Esophagus squamous epithelium (tissue), 5 donors: Measurements from ENCODE around the gene IQSEC3. TPM values are rescaled to one million over a fixed set of nuclear protein-coding genes. Genes with fewer than 3 reads are reported as not detected.

ENCODE experiments used
- DNase-seq: peaks from one replicate; lab custom pipeline; 2025; lab: John Stamatoyannopoulos, UW
- H3K27ac ChIP-seq, 4 donors: fragments of 200-600 bp; sonication (generic); one replicate each; pipeline ENCODE4 v1.5.1; 2016 to 2019; ENCODE audit warnings: mild to moderate bottlenecking in 1 of 4
- H3K27me3 ChIP-seq, 4 donors: fragments of 200-600 bp; sonication (generic); 1 replicate in 3 of 4; 2 replicates in 1 of 4; pipeline versions ENCODE4 v1.5.1 to v1.6.0; 2017 to 2021; ENCODE audit warnings: antibody characterized with exemption in 1 of 4
- H3K36me3 ChIP-seq, 3 donors: fragments of 200-600 bp; sonication (generic); one replicate each; pipeline ENCODE4 v1.5.1; 2016 to 2019
- H3K4me1 ChIP-seq, 3 donors: fragments of 200-600 bp; sonication (generic); one replicate each; pipeline ENCODE4 v1.5.1; 2017 to 2019
- H3K4me3 ChIP-seq, 4 donors: fragments of 200-600 bp; sonication (generic); 1 replicate in 3 of 4; 2 replicates in 1 of 4; pipeline ENCODE4 v1.5.1; 2016 to 2019; ENCODE audit warnings: mild to moderate bottlenecking in 2 of 4, moderate library complexity in 1 of 4
- H3K9me3 ChIP-seq, 3 donors: fragments of 200-600 bp; sonication (generic); one replicate each; pipeline ENCODE4 v1.5.1; 2016 to 2019
- CTCF ChIP-seq, 6 experiments: fragments of 450-650 bp in 4 of 6; fragments of 200-600 bp in 2 of 6; sonication (generic) in 2 of 6; IDR thresholded peaks; one replicate each; pipeline ENCODE4 v1.5.1; 2016 to 2019; ENCODE audit warnings: antibody characterized with exemption in 6 of 6, mild to moderate bottlenecking in 4 of 6, moderate library complexity in 4 of 6
- POLR2A ChIP-seq, 4 donors: fragments of 450-650 bp; IDR thresholded peaks; one replicate each; pipeline ENCODE4 v1.6.1; 2017; ENCODE audit warnings: antibody characterized with exemption in 4 of 4, mild to moderate bottlenecking in 4 of 4, moderate library complexity in 3 of 4
- WGBS, 2 donors: methylation state at CpG; one replicate each; pipeline ENCODE4 v1.1.5; 2018; 5-methylcytosine and 5-hydroxymethylcytosine counted together
- intact Hi-C: fragments of 100-400 bp; cut with DNase I; formaldehyde crosslinking; loops from one replicate; pipeline ENCODE4 v1.15.0; 2022
- total RNA-seq, 4 donors: library from RNA; depleted of rRNA; stranded (reverse); fragments of >200 nt; gene quantifications; one replicate each; pipeline ENCODE4 v1.1.0, GENCODE V29; 2016
- donor health status: DM: yes; HTN: yes; CAD: no.

IQSEC3 gene
- total RNA-seq, 4 donors from 2014 or later = 0.04 to 0.95 (median 0.08) TPM; not detected in 1

- no peaks in the 10 kb centered on the region for H3K4me1 ChIP-seq
- no peak overlapping the region for H3K27ac ChIP-seq
- H3K4me3 ChIP-seq = no peak overlapping the region
- TF ChIP-seq POLR2A (IDR thresholded peaks at IDR 0.05) (no peak), CTCF (IDR thresholded peaks at IDR 0.05) (no peak)
- intact Hi-C loops = no loop called here
- DNase-seq = no peak
- peaks cover 0 to 54% (median 0%) of the 10 kb centered on the region in 4 donors for H3K27me3 ChIP-seq
- no peaks in the 10 kb centered on the region for H3K9me3 ChIP-seq
- WGBS, 2 donors = 65 to 83% methylated on average over 9 to 13 of the region's 19 CpGs
- no peaks in the 10 kb centered on the region for H3K36me3 ChIP-seq
Measured at GRCh38 chr12:115960-116915, 49.7 kb downstream of the IQSEC3 start.

- intact Hi-C loops = no loop called here
- Histone ChIP-seq H3K9me3 (no peaks in the 10 kb centered on the region), H3K4me1 (no peaks in the 10 kb centered on the region), H3K27ac (no peak overlapping the region), H3K36me3 (no peaks in the 10 kb centered on the region), H3K4me3 (no peak overlapping the region), H3K27me3 (peaks cover 0 to 59% (median 0%) of the 10 kb centered on the region in 4 donors)
- WGBS, 2 donors = 57 to 83% methylated on average over 4 to 5 of the region's 7 CpGs
- no peak for TF ChIP-seq POLR2A (IDR thresholded peaks at IDR 0.05)
- TF ChIP-seq CTCF (IDR thresholded peaks at IDR 0.05) = no peak
- no peak for DNase-seq
Measured at GRCh38 chr12:117311-117710, 50.7 kb downstream of the IQSEC3 start.

DNA sequence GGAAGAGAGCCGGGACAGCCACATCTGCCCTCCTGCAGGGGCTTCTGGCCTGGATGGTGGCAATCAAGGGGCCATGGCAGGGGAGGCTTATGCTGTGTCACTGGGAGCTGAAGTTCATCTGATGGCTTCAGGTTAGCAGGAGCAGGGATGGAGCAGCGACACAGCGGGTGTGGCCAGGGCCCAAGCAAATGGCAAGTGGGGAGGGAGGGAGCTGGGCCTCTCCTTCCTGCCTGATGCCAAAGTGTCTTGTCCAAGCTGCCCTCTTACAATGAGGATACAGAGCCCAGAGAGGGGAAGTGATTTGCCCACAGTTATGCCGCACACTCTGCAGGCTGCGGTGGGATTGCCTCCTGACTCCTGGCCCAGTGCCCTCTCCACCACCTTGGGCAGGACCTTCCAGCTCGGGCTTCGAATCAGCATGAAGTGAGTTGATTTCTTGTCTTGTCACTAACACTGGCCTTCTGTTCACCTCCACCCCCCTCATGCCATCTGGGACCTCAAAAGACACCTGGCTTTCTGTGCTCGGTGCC lies 51.3 kb downstream of the IQSEC3 start:
- Histone ChIP-seq H3K36me3 (no peaks in the 10 kb centered on the region), H3K4me3 (no peak overlapping the region), H3K4me1 (no peaks in the 10 kb centered on the region), H3K27ac (no peak overlapping the region), H3K27me3 (peaks cover 0 to 63% (median 0%) of the 10 kb centered on the region in 4 donors), H3K9me3 (no peaks in the 10 kb centered on the region)
- intact Hi-C loops = no loop called here
- WGBS, 2 donors = 79 to 83% methylated on average over 7 to 8 of the region's 8 CpGs
- no peak for DNase-seq
- no peak for TF ChIP-seq CTCF (IDR thresholded peaks at IDR 0.05)
- no peak for TF ChIP-seq POLR2A (IDR thresholded peaks at IDR 0.05)

DNA sequence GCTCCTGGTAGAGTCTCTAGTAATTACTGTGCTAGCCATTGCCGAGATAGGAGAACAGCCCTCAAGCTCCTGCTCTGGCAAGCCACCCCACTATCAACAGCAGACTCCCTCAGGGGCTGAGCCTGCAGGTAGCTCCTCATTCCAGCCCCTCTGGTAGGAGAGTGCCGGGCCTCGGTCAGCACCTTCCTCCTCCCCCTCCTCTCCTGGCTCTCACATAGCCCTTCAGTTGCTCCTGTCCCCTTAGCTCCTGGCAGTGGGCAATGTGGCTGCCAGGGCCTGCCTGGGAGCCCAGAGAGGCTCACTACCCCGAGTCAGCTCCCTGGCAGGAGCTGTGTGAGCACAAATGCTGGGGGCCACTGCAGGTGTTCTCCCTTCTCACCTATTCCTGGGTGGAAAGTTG lies 52.0 kb downstream of the IQSEC3 start:
- H3K27me3 ChIP-seq = peaks cover 0 to 67% (median 0%) of the 10 kb centered on the region in 4 donors
- H3K4me3 ChIP-seq = no peak overlapping the region
- no peak for DNase-seq
- intact Hi-C loops = no loop called here
- no peaks in the 10 kb centered on the region for H3K9me3 ChIP-seq
- no peak for TF ChIP-seq POLR2A (IDR thresholded peaks at IDR 0.05)
- no peak for TF ChIP-seq CTCF (IDR thresholded peaks at IDR 0.05)
- WGBS, 2 donors = 44 to 48% methylated on average over 1 to 4 of the region's 4 CpGs
- H3K4me1 ChIP-seq = no peaks in the 10 kb centered on the region
- no peaks in the 10 kb centered on the region for H3K36me3 ChIP-seq
- no peak overlapping the region for H3K27ac ChIP-seq

GRCh38 chr12:120951-121350 lies 54.4 kb downstream of the IQSEC3 start:
- H3K27me3 ChIP-seq = peaks cover 0 to 65% (median 0%) of the 10 kb centered on the region in 4 donors
- no peaks in the 10 kb centered on the region for H3K36me3 ChIP-seq
- no peaks in the 10 kb centered on the region for H3K4me1 ChIP-seq
- H3K4me3 ChIP-seq = no peak overlapping the region
- H3K27ac ChIP-seq = no peak overlapping the region
- intact Hi-C loops = no loop called here
- 40 to 61% methylated on average over 2 to 3 of the region's 6 CpGs for WGBS, 2 donors
- TF ChIP-seq CTCF (IDR thresholded peaks at IDR 0.05) = no peak
- TF ChIP-seq POLR2A (IDR thresholded peaks at IDR 0.05) = no peak
- H3K9me3 ChIP-seq = no peaks in the 10 kb centered on the region
- no peak for DNase-seq
